T follicular helper cell (primary cell): ENCODE results near the gene SLC41A1.

Experiments
- DNase-seq: peaks from one replicate; pipeline ENCODE4 v3.0.0-alpha.2; 2020; ENCODE audit warnings: low read depth

SLC41A1 gene

DNA sequence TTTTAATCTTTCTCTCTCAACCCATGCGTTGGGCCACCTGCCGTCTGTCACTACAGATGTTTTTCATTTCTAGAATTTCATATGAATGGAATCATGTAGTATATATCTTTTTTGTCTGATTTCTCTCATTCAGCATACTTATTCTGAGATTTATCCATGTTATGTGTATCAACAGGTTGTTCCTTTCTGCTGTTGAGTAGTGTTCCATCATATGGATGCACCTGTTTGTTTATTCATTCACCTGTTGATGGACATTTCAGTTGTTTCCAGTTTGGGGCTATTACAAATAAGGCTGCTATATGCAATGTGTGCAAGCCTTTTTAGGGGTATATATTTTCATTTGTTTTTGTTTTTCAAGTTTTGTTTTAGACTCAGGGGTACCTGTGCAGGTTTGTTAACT, 9.4 kb upstream of the SLC41A1 start:
- no peak for DNase-seq

DNA sequence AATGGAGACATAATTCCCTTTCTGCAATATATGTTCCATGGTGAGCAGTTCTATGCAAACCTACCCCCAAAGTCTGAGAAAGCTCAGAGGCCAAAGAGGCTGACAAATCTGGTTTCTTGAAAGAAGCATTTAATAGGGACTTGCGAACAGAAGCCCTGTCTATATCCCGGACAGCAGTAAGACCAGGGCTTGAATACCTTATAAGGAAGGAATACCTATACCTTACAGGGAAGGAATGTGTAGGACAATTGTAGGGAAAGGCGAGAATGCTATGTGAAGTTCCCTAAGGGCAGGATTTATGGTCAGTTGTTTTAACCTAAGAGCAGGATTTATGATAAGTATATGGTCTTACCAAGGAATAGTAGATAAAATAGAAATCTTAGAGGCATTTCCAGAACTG, 5.0 kb upstream of the SLC41A1 start:
- no peak for DNase-seq

DNA sequence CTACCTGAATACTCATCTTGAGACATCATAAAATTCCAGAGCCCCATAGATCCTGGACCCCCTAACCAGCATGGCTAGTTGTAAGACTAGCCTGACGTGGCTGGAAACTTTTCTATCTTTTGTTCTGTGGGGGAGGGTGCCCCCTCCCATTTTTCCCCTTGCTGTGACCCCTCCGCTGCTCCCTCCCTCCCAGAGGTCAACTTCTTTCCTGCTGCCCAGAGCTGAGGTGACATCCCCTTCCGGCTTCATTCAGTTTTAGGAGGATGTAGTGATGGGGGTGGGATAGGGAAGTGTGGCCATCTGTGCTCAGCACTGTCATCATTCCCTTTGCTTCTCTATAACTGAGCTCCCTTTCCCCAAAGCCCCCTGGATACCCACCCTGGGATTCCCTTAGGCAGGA, 4.4 kb upstream of the SLC41A1 start:
- DNase-seq: no peak

DNA sequence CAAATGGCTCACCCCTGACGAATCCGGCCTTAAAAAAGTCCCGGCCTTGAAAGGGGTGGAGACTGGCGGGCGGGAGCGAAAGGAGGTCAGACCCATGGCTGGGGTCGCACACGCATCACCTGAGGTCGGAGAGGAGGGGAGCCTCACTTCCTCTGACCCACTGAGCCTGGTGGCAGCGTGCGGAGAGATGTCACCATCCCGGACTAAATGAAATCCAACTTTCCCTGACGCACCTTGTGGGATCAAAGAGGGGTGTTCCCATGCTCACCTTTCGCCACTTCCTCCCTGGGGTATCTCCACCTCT, 709 bp upstream of the SLC41A1 start:
- peak; percentile 3 for DNase-seq

- peak; percentile 1 for DNase-seq
These were observed 624 bp downstream of the SLC41A1 start for GRCh38 chr1:205812271-205812877.

GRCh38 chr1:205811660-205812059, 1.3 kb downstream of the SLC41A1 start:
- no peak for DNase-seq

GRCh38 chr1:205810448-205811157, 2.4 kb downstream of the SLC41A1 start:
- DNase-seq: no peak

DNA sequence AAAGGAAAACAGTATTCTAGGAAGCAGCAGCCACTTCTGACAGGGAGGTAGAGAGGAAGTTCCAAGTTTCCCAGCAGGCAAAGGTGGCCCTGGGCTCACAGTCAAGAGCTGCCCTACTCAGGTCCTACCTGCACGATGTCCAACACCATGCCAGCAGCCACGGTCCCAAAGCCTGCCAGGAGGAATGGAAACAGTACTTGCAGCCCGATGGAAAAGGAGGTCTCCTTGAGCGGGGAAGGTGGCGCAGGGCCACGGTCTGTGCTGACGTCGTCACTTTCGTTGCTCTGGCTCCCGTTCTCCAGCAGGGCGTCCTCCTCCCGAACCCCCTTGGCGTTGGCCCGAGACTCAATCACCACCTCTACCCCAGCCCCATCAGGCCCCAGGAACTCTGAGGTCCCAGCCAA, 3.1 kb downstream of the SLC41A1 start:
- no peak for DNase-seq

GRCh38 chr1:205809469-205809868, 3.5 kb downstream of the SLC41A1 start:
- no peak for DNase-seq

GRCh38 chr1:205805082-205805711, 7.8 kb downstream of the SLC41A1 start:
- no peak for DNase-seq

DNA sequence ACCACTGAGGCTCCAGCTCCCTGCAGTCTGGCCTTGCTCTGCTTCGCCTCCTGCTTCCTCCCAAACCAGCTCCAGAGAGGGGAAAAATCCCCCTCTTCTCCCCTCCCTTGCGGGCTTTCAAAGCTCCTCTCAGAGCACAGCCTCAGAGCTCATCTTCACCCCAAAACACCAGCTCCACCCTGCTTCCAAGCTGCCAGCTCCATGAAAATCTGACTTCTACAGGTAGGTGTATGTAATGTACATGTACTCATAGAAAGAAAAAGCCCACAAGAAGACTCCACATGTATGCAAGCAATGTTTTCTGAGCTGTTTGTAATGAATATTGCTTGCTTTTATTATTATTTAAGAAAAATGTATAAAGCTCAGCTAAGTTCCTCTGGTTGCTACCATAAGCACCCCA, 8.4 kb downstream of the SLC41A1 start:
- DNase-seq: no peak

DNA sequence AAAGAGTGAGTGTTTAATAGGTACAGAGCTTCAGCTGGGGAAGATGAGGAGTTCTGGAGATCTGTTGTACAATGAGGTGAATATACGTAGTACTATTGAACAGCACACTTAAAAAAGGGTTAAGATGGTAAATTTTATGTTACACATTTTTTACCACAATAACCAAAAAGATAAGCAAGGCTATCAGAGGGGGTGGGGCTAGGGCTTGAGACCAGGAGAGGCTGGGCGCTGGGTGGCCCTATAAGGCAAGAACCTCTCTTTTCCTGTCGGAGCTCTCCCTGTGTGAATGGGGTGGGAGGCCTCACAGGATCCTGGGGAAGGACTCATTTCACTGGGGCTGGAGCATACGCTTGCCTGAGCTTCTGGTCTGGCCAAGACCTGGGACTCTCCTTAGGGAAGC, 9.0 kb downstream of the SLC41A1 start:
- no peak for DNase-seq

DNA sequence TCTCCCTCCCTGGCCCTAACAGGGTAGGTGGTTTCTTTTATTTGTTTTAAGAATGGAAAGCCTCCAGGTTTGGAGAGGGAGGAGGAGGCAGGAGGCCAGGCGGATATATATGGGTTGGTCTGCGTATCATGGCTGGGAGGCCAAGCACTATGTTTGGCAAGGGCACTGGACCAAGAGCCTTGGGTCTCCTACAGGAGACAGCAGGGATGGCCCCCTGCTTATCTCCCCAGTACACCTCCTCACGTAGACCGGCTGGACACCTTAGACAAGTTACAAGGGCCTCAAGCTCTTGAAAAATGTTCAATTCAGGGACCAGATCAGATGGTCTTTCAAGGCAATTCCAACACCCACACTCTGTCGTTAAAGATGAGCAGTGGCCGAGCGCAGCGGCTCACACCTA, 10.9 kb downstream of the SLC41A1 start:
- DNase-seq: no peak

DNA sequence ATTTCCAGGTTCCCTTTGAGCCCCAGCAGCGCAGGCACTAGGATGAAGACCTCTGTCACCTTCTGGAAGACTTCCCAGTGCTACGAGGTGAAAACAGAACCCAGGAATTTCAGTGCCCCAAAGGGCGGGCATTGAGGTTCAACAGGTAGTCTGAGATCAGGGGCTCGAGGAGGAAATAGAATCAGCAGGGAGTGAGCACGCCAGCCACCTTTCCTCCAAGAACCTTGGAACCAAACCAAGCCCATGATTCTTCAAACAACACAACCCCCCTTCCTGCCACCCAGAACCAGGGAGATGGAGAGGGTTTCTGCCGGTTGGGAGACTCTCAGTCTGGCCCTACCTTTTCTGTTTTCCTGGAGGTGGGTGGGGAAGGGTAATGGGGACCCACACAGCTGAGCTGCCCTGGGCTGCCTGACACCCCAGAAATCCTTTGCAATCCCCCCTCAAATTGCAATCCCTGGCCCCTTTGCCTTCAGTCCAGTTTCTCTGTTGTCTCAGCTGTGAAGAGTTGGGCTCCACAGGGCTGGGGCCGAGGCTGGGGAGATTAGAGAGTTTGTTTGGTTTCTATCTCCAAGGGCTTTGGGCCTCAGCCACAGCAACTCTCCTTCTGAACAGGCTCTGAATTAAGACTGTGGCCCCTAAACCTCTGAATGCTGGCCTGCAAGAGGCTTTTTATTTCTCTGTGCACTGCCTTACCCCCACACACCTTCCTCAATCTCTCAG, 11.9 kb downstream of the SLC41A1 start:
- DNase-seq: no peak

DNA sequence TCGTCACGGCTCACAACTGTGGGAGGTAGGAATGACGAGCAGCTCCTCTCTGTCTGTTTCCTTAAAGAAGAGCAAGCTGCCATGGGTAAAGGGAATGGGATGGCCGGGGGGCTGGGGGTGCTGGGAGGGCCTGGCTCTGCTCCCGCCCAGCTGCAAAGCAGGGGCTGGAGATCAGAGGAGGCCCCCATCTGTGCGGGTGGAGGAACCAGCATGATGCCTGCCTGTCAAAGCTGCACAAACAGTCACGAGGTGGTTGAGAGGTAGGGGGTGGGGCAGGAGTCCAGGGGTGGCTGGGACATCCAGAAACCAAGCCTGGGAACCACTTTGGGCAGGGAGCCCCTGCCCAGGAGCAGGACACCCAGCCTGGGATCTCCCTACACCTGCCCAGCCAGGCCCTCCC, 12.6 kb downstream of the SLC41A1 start:
- no peak for DNase-seq

DNA sequence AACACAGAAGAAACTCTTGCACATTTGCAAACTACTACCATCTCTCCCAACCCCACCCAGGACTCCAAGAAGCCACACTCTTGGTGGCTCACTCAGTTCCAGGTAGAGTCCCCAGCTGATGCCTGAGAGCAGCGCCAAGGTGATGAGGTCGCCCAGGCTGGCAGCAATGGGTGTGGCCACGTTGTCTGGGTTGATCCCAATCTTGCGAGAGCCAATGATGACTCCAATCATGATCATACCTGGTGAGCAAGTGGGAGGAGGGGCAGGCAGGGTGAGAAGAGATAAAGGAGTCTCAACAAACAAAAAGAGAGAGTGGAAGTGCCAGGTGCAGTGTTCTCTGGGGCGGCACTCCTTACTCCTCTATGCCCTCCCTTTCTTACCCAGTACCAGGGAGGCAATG, 14.4 kb downstream of the SLC41A1 start:
- no peak for DNase-seq

DNA sequence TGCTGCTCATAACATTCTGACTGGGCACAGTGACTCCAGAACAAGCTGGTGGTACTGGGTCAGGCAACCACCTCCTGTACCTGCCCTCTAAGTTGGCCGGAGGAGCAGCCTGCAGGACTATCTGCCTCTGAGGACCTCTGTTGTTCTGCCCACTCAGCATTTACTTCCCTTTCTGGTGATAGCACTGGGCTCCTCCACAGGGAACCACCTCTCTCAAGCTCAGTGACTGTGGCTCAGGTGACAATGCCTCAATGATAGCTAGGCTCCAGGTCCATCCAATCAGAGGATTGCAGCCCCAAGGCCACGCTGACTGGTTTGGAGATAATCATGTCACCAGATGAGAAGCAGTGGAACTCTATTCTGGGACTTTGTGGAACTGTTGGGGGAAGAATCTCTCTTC, 15.8 kb downstream of the SLC41A1 start:
- no peak for DNase-seq

DNA sequence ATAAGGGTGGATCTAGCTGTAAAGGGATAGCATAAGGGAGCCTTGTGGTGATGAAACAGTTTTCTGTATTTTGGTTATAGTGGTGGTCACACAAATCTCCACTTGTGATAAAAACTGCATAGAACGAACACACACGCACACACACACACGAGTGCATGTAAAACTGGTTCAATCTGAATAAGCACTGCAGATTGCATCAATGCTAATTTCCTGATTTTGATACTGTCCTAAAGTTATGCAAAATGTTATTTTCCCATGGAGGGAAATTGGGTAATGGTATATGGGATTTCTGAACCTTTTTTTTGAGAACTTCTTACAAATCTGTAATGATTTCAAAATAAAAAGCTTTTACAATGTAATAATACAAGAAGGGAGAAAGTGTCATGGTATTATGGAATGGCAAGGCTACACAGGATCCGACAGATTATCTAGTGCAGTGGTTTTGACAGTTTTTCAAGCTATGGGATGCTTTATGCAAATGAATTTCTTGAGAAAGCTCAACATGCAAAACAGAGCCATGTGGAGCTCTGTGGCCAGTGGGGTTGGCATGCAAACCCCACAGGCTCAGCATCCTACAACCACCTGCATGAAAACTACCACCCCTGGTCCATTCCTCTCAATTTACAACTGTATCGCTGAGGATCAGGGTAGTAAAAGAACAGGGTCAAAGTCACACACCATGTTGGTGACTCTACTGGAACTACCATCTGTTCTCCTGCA, 18.8 kb downstream of the SLC41A1 start:
- no peak for DNase-seq

DNA sequence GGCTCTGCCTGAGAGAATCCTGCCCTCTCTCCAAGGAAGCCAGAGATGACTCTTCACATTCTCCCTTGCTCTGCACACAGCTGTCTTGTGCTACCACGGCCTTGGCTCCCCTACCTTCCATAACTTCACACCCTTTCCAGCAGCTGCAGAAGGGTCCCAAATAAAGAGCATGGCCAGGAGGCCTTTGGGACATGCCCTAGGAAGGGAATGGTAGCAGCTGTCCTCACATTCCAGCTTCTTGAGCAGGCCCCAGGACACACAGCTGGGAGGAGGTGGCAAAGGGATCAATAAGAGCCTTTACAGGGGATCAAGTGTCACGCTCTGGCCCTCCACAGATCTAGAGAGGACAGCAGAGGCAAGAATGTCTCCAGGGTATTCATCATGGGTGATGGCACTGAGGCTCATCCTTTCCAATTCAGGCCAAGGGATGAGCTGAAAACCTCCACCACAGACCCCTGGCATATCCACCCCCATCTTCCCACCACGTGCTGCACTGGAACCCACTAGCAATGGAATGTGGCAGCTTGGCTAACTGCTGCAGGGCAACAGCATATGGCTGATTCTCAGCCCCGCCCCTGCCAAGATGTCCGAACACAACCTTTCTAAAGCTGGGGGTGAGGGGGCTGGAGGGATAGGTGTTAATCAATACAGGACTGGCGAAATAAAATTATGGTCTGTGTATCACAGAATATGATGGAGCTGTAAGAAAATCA, 19.9 kb downstream of the SLC41A1 start:
- DNase-seq: no peak

DNA sequence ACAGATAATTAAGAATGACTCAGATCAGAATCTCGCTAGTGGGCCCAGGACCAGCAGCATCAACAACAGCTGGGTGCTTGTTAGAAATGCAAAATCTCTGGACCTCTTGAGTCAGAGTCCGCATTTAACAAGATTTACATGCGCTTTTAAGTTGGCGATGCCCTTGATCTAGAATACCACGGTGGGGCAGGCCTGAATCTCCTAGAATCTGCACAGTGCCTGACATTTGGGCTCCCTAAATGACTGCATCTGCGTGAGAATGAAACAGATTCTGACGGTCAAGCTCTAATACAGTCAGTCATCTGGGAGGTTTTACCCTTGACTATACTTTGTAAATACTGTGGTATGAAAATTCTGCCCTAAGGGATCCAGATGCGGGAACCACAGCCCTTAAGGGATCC, 20.5 kb downstream of the SLC41A1 start:
- DNase-seq: no peak

- peak; percentile 42 for DNase-seq
These were observed 21.3 kb downstream of the SLC41A1 start for GRCh38 chr1:205791568-205792180.
